BJ (cell line): ENCODE measurements around the gene ATP5F1E. TPM values are rescaled to one million over a fixed set of nuclear protein-coding genes. Genes with fewer than 3 reads are reported as not detected.
A peak's percentile ranks its signal among the peaks of the same experiment; 100 is the strongest.
"Not testable (repeated sequence)": the region's sequence is repeated elsewhere in the genome, so short reads cannot be mapped to it uniquely, and the experiment has no call there.

Experiments used
- CTCF ChIA-PET: fragments of 350-600 bp; formaldehyde crosslinking; extraction: SDS; loops from one replicate; lab custom pipeline; 2021; ENCODE audit warnings: antibody characterized with exemption, inconsistent platforms; lab: Yijun Ruan, JAX
- POLR2A ChIA-PET: fragments of 300-600 bp; sonication (Branson Sonifier 250); formaldehyde crosslinking; extraction: SDS; loops from one replicate; lab custom pipeline; 2021; ENCODE audit warnings: antibody characterized with exemption; lab: Charles Lee
- DNase-seq: peaks from one replicate; pipeline ENCODE4 v3.0.0-alpha.2; 2011; ENCODE audit warnings: low read depth
- H3K27me3 ChIP-seq: 2 replicates; pipeline ENCODE4 v1.6.0; 2011; ENCODE audit warnings: low read length; ENCODE audit not compliant: control insufficient read depth, insufficient read depth
- H3K36me3 ChIP-seq: 2 replicates; pipeline ENCODE4 v1.5.1; 2011; ENCODE audit warnings: low read length; ENCODE audit not compliant: control insufficient read depth, insufficient read depth
- H3K4me3 ChIP-seq: 2 replicates; pipeline ENCODE4 v1.5.1; 2011; ENCODE audit warnings: low read depth, mild to moderate bottlenecking, control low read depth, low read length
- polyA plus RNA-seq: library from polyadenylated mRNA; depleted of rRNA; stranded (reverse); fragments of >200 nt; gene quantifications from 2 replicates; pipeline ENCODE4 v1.2.3, GENCODE V29; 2011
- TF ChIP-seq, protein P1 (sequence below): IDR thresholded peaks from 2 replicates; pipeline ENCODE4 v1.5.1; 2011; ENCODE audit warnings: low read depth, mild to moderate bottlenecking, control low read depth, inconsistent platforms, low read length, moderate library complexity; ENCODE audit not compliant: insufficient read depth

Gene ATP5F1E
- polyA plus RNA-seq, 1 experiment = 54.5 TPM

DNA sequence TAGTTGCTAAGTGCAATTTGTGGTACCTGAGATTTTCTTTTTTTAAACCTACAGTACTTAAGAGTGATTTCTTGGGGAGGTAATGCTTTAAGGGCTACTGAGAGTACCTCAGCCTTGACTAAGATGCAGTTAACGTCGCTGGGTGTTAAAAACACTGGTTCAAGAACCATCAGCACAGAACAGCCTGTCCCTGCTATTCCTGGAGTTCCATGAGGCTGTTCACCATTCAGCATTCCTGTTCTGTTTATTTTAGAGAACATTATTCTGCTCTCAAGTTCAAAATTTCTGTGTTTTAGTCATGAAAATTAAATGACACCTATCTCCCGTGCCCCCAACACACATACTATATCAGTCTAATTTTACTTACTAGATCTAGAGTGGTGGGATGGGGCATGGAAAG lies 12.2 kb upstream of the ATP5F1E start:
- no peak overlapping the region for H3K4me3 ChIP-seq
- no peaks in the 10 kb centered on the region for H3K36me3 ChIP-seq
- no peak for DNase-seq
- ChIA-PET POLR2A (no interaction called here), CTCF (interaction anchor here (1.0 kb wide), 1 partner anchor 12 kb away, joined by 3 read pairs; the partner anchor contains the start of gene ATP5F1E)
- TF ChIP-seq, protein P1, sequence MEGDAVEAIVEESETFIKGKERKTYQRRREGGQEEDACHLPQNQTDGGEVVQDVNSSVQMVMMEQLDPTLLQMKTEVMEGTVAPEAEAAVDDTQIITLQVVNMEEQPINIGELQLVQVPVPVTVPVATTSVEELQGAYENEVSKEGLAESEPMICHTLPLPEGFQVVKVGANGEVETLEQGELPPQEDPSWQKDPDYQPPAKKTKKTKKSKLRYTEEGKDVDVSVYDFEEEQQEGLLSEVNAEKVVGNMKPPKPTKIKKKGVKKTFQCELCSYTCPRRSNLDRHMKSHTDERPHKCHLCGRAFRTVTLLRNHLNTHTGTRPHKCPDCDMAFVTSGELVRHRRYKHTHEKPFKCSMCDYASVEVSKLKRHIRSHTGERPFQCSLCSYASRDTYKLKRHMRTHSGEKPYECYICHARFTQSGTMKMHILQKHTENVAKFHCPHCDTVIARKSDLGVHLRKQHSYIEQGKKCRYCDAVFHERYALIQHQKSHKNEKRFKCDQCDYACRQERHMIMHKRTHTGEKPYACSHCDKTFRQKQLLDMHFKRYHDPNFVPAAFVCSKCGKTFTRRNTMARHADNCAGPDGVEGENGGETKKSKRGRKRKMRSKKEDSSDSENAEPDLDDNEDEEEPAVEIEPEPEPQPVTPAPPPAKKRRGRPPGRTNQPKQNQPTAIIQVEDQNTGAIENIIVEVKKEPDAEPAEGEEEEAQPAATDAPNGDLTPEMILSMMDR = no peak
- H3K27me3 ChIP-seq = no peaks in the 10 kb centered on the region

DNA sequence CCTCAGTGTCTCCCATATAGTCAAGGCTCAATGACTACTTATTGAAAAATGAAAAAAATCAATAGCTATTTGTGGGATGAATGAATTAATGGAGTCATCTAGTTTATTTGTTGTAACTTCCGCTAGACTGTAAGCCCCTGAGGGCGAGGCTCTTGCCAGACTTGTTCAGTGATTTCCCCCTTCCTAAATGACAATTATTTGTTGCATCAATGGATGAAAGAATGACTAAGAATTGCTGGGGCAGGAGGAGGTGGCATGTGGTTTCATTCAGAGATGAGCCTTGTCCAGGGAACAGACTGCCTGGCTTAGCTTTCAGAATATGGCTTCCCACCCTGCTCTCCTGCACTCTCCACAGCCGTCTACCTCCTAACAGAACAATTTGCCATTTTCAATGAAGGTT lies 11.6 kb upstream of the ATP5F1E start:
- TF ChIP-seq, protein P1 = no peak
- Histone ChIP-seq H3K4me3 (no peak overlapping the region), H3K27me3 (no peaks in the 10 kb centered on the region), H3K36me3 (no peaks in the 10 kb centered on the region)
- ChIA-PET CTCF (interaction anchor here (0.6 to 1.0 kb wide), 2 partner anchors 11 to 14 kb away, joined by 3 read pairs; partner anchors contain the start of gene ATP5F1E), POLR2A (no interaction called here)
- no peak for DNase-seq

DNA sequence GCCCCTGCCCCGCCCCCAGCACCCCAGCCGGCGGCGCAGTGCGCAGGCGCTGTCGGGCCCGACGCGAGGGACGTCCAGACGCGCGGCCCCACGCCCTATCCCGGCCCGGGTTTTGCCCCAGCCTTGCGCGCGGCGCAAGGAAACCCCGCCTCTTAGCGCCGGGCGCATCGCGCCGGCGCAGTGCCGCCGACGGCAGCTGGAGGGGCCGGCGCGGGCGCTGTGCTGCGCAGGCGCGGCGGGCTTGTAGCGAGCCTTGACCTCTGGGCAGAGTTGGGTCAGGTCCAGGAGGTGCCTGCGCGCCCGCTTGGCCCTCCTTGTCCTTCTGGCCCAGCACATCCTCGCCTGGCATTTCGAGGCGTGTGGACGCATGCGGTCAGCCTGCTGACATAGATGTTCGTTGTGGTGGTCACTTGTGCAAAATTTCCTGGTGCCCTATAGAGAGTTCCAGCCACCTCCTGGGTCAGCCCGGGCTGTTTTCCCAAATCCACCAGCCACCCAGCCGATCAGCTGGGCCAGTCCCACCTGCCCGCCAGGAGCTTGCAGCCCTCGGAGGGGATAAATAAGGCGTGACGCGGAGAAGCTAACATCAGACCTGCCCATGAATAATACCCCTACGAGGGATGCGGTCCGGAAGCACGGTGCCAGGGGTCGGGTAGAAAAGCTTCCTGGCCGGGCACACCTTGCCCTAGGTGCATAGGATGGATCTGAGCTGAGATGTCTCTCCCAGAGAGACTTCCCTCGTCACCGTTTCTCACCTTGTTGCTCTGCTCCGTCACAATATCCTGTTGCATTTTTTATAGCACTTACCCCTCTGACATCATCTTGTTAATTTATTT lies 10.9 kb upstream of the ATP5F1E start:
- peaks cover under 1% of the 10 kb centered on the region; the same call in 1 of the 2 replicates for H3K36me3 ChIP-seq
- peak overlapping the region; percentile 94 for H3K4me3 ChIP-seq
- CTCF ChIA-PET = no interaction called here
- H3K27me3 ChIP-seq = no peaks in the 10 kb centered on the region
- no peak for DNase-seq
- TF ChIP-seq, protein P1 = no peak
- POLR2A ChIA-PET = no interaction called here

DNA sequence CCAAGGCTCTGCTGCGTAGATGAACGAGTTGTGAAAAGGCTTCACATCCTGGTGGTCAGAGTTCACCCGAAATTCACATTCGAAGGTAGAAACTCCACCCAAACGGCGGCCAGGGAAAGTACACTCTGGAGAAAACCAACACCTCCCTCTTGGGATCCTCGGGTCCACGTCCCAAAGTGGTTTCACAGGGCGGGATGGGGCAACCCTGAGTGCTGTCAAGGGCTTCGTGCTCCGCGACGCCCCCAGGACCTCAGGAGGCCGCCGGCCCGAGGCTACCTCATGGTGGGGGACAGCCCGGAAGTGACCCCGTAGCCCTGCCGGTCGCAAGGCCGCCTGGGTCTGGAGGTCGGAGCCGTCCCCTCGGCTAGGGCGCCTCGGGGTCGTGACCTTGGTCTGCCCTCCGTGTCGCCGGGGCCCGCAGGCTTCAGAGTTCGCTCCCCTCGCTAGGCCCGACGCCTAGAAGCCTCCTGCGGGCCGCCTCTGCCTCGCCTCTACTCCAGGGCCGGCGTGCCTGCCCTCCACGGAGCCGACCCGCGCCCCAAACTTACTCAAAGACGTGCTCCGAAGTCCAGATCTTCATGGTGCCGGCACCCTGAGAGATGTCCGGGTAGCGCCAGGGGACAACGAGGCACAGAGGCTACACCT lies 10.1 kb upstream of the ATP5F1E start, which contains the start of gene PRELID3B:
Gene PRELID3B (minus strand): TSS at position 636 of the 645 bp plus-strand sequence. CDS start 56 bp downstream, at position 580.
- peaks cover 6% of the 10 kb centered on the region for H3K36me3 ChIP-seq
- no peak for DNase-seq
- CTCF ChIA-PET = interaction anchor here (1.4 kb wide), 1 partner anchor 10 kb away, joined by 6 read pairs; the partner anchor contains the start of gene ATP5F1E
- H3K4me3 ChIP-seq = peak within 1 kb of the TSS; percentile 94
- no peaks in the 10 kb centered on the region for H3K27me3 ChIP-seq
- TF ChIP-seq, protein P1 = no peak
- POLR2A ChIA-PET = no interaction called here

DNA sequence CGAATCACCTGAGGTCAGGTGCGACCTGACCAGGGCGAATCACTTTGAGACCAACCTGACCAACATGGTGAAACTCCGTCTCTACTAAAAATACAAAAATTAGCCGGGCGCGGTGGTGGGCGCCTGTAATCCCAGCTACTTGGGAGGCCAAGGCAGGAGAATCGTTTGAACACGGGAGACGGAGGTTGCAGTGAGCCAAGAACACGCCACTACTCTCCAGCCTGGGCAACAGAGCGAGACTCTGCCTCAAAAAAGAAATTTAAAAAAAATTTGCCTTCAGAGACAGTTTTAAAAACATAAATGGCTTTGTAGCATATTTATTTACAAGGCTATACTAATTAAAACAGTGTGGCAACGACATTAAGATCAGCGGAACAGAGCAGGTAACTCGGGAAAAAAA lies 9.4 kb upstream of the ATP5F1E start:
- DNase-seq, H3K36me3 ChIP-seq, POLR2A ChIA-PET, H3K27me3 ChIP-seq: not testable (repeated sequence)
- CTCF ChIA-PET = interaction anchor here (1.4 kb wide), 1 partner anchor 9 kb away, joined by 6 read pairs; the partner anchor contains the start of gene ATP5F1E
- peak overlapping the region; percentile 94; the same call in 1 of the 2 replicates for H3K4me3 ChIP-seq
